G401 (cell line): ENCODE results near the gene SELENOK. TPM values are rescaled to one million over a fixed set of nuclear protein-coding genes. Genes with fewer than 3 reads are reported as not detected.
A peak's percentile ranks its signal among the peaks of the same experiment; 100 is the strongest.

Experiments used
- DNase-seq: peaks from one replicate; pipeline ENCODE4 v3.0.0-alpha.2; 2015; ENCODE audit warnings: low spot score
- in situ Hi-C: cut with HindIII; loops from 2 replicates; pipeline ENCODE4 v1.10.0; 2016; ENCODE audit warnings: low sequenced_read_pairs, mixed read lengths
- total RNA-seq: library from RNA; depleted of rRNA; stranded (reverse); fragments of >200 nt; shearing (Covaris generic); gene quantifications from 2 replicates; pipeline ENCODE4 v1.2.3, GENCODE V29; 2014; rRNA removed

Gene SELENOK
- total RNA-seq, 1 experiment from 2014 or later: 68.5 TPM

DNA sequence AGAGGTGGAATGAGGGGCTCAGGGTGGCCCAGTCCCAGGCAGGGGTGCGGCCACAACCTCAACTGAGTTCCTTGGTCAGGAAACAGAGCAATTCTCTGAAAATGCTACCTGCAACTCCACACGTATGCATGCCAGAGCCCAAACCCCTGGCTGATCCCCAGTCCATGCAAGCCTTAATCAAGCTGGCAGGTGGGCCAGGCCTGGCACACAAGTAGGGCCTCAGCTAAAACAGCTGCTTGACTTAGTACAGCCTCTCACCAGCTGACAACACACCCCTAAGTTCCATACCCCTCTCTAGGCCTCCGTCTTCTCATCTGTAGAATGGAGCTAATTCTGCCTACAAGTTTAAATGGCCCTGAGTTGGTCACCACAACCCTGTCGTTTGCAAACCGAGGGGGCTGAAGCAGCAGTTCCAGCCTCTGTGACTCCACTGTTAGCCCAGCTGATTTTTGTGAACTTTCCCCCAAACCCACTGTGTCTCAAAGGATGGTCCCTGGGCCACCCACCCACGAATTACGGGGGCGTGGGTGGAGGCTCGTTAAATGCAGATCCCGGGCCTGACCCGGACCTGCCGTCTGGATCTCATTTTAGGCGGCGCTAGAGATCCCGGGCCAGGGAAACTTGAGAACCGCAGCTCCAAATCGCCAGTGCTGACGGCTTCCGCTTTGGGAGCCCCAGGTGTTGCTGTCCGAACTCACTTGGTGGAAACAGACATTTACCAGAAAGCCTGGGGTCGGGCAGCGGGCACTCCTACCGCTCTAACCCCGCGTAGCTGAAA, 46.4 kb downstream of the SELENOK start:
- peak; percentile 69 for DNase-seq
- in situ Hi-C loops: no loop called here

- in situ Hi-C loops: no loop called here
Measured at GRCh38 chr3:53844262-53845102, 47.2 kb downstream of the SELENOK start.

DNA sequence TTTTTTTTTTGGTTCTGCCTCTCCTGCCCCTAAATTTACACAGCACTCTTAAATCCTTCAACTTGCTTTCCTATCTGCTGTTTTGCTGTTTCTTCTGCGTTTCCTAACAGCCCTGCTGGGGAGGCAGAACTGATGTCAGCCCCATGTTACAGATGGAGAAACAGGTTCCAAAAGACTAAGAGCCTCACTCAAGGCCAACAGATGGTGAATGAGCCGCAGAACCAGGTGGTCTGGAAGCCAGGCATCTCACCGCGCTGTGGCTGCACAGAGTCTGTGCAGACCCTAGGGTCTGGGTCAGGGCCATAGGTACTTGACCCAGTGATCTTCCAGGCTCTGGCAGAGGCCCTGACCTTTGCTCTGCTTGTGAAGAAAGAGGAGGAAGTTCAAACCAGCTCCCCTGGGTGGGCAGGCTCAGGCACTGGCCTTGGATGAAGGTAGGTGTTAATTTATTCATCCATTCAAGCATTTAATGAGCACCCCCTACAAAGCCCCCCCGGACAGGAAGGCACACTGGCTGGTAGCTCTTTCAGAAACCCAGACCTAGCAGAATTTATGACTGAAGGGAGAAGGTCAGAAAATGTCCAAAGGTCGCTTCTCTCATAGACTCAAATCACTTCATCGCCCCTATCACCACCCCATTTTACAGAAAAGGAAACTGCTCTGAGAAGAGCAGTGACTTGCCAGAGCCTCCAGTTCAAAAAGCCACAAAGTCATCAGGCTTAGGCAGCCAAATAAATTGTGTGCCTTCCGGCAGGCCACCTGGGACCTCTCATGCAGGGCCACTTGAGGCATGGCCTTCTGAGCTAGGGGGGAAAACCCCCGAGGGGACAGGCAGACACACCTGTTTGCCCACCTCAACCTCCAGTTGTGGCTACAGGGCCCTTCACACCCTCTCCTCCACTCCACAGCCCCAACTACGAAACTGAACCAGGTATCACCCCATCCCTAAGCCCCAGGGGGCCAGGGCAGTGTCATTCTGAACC, 48.2 kb downstream of the SELENOK start:
- DNase-seq: peak; percentile 86
- in situ Hi-C loops: no loop called here

More at GRCh38 chr3:53844262-53845102, 47.2 kb downstream of the SELENOK start:
- DNase-seq: peak; percentile 56

DNA sequence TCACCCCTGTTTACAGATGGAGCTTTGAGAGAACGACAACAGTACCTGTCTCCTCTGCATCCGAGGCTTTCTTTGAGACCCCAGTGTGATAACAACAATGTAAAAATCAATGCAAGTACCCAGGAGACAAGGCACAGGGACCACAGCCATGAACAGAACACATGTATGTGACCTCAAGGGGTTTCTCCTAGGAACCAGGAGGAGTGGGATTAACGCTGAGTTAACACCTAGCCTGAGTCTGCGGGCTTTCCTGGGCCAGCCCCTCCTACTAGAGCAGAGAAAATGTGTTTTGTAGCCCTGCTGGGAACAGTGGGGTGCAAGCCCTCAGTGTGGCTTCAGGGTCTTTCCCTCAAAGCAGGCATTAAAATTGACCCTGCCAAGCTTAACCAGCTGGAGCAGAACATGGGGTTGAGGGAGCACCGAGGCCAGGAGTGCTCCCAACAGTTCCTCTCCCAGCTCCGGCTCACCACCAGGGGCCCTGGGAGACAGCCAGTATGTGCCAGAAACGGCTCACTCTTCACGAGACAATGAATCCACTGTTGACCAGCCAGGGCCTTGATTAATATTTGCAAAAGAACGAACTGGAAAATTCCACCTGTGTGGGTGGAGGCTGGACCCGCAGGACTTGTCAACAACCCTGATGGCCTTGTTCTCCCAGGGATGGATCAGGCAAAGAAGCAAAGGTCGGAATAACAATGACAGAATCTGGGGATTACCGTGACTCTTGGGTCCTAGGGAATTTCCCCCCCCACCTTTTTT, 49.0 kb downstream of the SELENOK start:
- in situ Hi-C loops: no loop called here
- peak; percentile 93 for DNase-seq

DNA sequence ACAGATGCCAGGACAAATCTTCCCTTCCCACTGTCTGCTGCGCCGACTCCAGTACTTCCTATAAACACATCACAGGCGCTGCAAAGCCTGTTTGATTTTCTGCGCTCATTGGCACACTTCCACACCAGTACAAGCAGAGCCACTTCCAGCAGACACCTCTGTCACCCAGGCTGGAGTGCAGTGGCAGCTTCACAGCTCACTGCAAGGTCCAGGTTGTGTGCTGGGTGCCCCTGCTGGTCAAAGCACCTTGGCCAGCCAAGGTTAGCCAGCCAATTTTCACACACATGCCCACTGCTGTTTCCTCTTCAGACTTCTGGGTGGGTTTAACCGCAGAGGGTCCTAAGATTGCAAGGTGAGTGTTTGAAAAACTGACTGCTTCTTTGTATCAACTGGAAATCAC, 50.4 kb downstream of the SELENOK start:
- DNase-seq: peak; percentile 19
- in situ Hi-C loops: no loop called here

DNA sequence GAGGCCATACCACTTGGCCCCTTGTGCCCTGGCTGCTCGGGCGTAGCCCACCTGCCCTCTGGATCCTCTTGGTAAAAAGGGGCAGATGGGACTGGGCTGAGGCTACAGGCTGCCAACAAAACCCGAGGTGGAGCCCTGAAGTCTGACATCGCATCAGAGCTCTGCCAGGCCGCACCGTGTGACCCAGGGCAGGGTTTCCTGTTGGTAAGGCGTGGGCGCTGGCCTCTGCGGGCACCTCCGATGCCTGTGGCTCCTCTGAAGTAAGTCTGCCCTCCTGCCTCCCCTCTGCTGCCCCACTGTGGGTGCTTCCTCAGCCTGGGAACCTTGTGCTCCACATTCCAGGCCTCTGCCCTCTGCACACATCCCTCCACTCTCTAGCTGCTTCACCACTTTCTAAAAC, 54.3 kb downstream of the SELENOK start:
- in situ Hi-C loops: no loop called here

DNA sequence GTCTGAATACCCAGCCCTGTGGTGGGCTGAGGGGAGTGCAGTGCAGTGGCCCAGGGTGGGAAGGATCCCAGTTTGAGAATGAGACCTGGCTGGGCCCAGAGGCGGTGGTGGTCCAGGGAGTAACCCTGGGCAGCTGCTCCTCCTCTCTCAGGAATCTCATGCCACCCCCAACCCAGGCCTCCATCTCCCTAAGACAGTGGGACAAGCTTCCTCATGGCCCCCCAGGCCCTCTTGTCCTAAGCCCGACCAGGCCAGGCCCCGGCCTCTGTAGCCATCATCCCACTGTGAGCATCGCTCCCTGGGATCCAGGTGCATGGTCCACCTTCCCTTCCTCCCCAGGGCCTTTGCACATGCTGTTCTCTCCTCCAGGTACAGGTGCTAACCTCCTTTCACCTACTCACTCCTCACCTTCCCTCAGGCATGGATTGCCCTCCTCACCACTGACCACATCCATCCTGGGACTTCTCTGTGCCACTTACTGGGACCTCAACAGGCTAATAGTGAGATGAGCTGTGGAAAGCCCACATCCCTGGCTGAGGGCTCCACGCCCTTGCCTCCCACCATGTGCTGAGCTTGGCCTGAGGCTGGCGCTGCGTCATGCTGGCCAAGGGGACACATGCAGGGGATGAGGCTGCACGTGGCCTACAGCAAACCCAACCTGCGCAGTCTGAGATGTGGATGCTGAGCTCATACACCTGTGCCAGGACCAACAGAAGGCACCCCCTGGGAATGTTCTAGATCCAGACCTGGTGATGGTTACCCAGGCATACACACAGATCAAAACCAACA, 55.4 kb downstream of the SELENOK start:
- no peak for DNase-seq
- in situ Hi-C loops: no loop called here

More for the DNA sequence above, 54.3 kb downstream of the SELENOK start:
- no peak for DNase-seq

- in situ Hi-C loops: no loop called here
- no peak for DNase-seq
Measured at GRCh38 chr3:53835257-53835656, 56.4 kb downstream of the SELENOK start.

GRCh38 chr3:53834429-53835095, 57.1 kb downstream of the SELENOK start:
- no peak for DNase-seq
- in situ Hi-C loops: no loop called here

Other genes starting within 250 kb of the SELENOK start
- gene CHDH, start 45.4 kb downstream of the SELENOK start, total RNA-seq: 5.6 and 7.9 TPM in 2 replicates
- 0.12 and 0.54 TPM in 2 replicates for gene IL17RB, start 45.3 kb downstream of the SELENOK start, total RNA-seq
- 26.3 and 41.7 TPM in 2 replicates for gene ACTR8, start 9.7 kb downstream of the SELENOK start, total RNA-seq
- gene CACNA2D3, start 230.7 kb upstream of the SELENOK start, total RNA-seq: not detected in 2 replicates